DMS53 treated with DMSO at 0.1 percent for 48 hours (cell line): ENCODE results near the gene KDM4B.

ENCODE experiments used
- DNase-seq: peaks from one replicate; lab custom pipeline; 2025; ENCODE audit not compliant: unreplicated experiment; lab: John Stamatoyannopoulos, UW

Gene KDM4B

GRCh38 chr19:5048727-5049553 is 80.0 kb downstream of the KDM4B start:
- no peak for DNase-seq

DNA sequence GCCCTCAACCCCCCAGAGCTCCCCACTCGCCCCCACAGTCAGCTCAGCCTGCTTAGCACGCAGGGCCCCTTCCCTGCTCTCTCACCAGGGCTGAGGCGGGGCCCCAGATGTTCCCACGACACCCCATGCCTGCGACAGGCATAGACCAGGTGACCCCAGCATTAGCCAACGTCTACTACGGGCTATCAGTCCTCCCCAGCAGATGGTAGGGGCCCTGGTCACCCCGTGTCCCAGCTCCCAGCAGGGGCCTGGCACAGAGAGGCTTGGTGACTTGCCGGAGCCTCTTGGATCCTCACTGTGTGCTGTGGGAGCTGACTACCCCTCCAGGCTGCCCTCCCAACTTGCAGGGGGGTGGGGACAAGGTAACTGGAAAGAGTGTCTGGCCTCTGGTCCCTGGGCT is 80.6 kb downstream of the KDM4B start:
- DNase-seq: no peak

DNA sequence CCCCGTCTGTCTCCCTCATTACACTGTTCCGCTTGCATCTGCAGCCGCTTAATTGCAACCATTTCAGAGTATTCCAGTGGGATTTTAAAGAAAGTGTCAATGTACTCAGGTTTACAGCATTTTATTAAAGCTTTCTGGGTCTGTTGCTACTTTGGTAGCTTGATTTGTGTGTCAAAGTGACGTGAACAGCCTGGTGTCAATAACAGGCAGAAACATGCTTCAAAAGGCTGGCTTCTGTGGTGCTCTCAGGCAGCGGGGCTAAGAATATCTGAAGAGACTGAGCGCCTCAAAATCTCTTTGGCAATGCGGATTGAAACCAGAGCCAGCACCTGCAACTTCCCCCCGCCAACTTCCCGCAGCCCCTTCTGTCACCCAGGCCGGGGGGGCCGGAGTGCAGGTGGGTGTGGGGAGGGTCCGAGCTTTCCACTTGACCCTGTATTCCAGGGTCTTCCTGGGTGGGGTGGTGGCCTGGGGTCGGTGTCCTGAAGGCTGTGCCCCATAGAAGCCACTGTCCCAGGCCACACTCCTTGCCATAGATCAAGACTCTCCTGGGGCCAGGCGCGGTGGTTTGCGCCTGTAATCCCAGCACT is 81.2 kb downstream of the KDM4B start:
- no peak for DNase-seq

DNA sequence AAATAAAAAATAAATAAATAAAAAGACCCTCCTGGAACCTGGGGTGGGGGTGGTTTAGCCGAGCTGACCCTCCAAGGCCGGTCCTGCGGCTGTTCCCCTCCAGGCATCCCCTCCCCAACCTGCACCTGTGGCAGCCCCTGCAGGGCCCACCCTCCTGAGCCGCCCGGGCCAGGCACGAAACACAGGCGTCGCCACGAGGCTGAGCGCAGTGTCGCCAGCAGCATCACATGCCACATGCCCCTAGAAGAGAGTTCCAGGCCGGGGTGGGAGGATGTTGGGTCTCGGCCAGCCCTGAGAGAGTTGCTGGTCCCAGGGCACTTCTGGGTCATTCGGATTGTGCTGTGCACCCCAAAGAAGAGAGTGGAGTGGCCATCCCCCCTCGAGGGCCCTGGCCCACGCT is 82.0 kb downstream of the KDM4B start:
- no peak for DNase-seq

- no peak for DNase-seq
Measured at GRCh38 chr19:5051619-5052018, 82.7 kb downstream of the KDM4B start.

DNA sequence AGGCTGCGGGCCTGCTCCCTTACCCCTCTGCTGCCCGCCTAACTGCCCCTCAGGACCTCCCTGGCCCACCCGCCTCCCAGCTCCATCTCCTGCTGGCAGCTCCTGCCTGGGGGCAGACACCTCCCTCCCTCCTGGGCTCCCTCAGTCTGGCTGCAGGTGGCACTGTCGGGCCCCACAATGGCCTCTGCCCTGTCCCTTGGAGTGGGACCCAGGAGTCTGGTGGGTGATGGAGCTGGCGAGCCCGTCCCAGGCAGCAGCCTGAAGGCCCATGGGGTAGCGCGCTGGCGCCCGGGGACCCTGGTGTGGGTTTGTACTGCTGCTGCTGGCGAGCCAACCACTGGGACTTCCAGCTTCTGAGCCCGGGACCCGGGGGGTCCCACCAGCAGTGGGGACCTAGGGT is 83.6 kb downstream of the KDM4B start:
- no peak for DNase-seq

DNA sequence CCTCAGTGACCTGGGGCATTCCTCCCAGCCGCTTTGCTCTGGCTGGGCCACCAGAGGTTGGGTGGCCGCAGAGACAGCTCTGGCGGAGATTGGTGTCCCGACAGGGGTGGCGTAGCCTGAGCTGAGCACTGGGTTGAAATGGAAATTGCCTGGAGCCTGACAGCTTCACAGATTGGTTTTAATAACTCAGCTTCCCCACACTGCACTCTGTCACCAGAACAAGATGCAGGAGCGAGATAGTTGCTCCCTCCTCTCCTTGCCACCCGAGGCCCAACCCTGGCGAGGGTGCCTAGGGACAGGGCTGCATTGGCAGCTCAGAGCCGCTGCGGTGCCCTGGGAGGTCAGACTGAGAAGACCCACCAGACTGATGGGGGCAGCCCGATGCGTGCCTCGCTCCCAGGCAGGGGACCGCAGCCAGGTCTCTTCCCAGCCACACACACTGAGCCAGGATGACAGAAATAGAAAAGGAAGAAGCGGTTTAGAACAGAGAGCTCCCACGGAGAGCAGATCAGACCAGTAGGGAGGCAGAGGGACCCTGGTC is 84.1 kb downstream of the KDM4B start:
- no peak for DNase-seq

GRCh38 chr19:5053661-5054060 is 84.7 kb downstream of the KDM4B start:
- DNase-seq: no peak

GRCh38 chr19:5054551-5055456 is 85.9 kb downstream of the KDM4B start:
- no peak for DNase-seq

GRCh38 chr19:5055457-5055776 is 86.5 kb downstream of the KDM4B start:
- no peak for DNase-seq

DNA sequence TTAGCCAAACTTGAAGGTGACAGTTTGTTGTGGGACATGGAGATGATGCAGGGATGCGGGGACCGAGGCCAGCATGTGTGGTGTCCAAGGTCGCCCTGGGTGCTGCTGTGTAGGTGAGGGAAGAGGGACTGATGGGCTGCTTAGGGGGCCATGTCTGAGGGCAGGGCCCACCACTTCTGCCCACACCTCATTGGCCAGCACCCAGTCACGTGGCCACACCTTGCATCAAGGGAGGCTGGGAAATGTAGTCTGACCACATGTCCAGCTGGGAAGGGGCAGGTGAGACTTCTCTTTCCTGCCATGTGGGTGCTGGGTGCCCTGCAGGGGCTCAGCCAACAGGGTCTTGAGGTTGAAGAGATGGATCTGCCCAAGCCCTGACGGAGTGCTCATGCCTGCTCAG is 88.9 kb downstream of the KDM4B start:
- DNase-seq: no peak

- DNase-seq: no peak
Measured at GRCh38 chr19:5058521-5059212, 89.8 kb downstream of the KDM4B start.

- no peak for DNase-seq
Measured at GRCh38 chr19:5059213-5059574, 90.3 kb downstream of the KDM4B start.

DNA sequence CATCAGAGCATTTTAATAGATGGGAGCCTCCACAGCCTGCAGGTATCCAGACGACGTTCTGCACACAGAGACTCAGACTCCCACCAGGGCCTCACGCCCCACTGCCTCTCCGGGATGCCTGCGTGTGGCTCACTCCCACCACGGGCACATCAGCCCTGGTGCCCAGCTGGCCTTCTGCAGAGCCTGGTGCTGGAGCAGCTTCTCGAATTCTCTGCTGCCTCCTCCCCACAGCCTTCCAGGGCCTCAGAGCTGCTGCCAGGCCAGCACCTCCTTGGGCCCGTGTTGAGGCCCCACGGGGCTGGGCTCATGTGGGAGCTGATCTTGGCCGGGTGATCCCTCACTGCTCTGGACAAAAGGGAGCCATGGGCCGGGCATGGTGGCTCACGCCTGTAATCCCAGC is 90.9 kb downstream of the KDM4B start:
- DNase-seq: no peak

DNA sequence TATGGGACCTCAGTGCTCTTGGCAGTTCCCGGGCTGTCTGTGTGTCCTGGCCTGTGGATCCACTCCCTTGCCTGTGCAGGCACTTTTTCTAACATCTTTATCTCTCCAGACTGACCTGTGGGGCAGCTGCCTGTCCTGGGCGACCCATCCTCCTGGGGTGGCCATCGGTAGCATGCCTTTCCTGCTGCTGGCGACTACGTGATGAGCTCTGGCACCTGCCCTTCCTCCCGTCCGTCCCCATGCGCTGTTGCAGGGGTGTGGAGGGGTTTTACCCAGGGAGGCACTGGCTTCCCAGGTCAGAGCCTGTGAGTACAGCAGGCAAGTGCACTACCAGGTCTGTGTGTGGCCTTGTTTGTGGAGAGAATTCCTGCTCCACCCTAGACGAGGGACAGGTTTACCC is 93.3 kb downstream of the KDM4B start:
- no peak for DNase-seq

DNA sequence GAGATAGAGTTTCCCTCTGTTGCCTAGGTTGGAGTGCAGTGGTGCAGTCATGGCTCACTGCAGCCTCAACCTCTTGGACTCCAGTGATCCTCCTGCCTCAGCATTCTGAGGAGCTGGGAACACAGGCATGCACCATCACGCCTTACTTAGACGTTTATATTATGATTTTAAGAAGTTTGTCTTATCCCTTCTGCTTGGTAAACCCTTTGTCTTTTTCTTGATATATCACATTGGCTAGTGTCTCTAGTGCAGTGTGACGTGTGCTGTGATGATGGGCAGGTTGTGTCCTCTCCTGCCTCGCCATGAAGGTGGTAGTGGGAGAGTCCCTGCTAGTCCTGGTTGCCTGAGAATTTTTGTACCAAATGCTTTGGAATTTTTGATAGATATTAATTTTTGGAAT is 93.9 kb downstream of the KDM4B start:
- DNase-seq: no peak

DNA sequence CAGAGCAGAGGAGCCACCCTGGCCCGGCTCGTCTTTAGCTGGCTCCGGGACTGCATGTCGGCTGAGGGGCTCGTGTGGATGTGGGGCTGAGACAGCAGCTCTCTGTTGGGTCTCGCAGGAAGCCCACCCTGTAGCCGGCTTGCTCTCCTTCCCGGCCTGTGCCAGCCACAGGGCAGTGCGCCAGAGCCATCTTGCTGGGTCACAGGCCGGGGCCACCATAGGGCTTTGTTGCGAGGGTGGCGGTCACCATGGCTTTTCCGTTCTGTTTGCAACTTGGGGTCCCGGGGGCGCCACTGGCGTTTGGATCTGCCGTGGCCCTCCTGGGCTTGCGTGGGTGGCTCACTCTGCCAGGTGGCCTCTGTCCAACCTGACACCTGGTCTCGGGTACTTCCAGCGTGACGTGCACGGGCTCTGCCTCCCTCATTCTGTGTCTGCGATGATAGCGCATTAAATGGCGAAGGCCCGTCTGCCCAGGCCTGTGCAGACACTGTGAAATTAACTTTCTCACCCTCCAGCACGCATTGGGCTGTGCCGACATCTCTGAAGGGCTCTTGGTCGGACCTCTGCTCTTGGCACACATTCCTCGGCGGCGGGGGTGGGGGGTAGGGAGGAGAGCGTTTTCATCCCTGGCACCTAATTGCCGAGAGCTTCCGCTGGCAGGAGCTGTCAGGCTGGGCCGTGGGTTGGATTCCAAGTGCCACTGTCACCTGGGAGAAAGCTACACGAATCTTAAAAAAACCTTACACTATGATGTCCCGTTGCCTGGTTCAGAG is 95.1 kb downstream of the KDM4B start:
- DNase-seq: no peak

DNA sequence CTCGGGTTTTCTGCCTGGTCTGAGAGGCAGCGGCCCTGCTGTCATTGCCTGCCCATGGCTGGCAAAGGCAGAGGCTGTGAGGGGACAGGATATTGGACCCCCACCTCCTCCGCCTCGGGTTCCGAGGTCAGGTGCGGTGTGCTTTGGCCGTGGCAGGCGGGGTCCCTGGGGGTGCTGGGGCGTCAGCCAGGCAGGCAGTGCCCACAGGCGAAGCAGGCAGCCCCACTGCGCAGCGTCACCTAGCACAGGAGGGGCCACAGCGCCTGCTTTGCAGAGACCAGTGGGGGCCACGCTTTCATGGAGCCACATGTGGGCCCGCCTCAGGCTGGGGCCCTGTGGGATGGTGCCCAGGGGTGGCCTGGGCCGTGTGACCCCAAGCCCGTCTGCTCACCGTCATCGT is 96.0 kb downstream of the KDM4B start:
- no peak for DNase-seq

GRCh38 chr19:5065663-5066093 is 96.8 kb downstream of the KDM4B start:
- DNase-seq: no peak

- DNase-seq: no peak
Measured at GRCh38 chr19:5066768-5067167, 97.9 kb downstream of the KDM4B start.
